Natural killer cell treated with Interleukin-12 subunit alpha and Interleukin-12 subunit beta and Interleukin-15 and Interleukin-18, amount 100 ng/mL, for 72 hours (primary cell): ENCODE data around the gene CAMLG. TPM values are rescaled to one million over a fixed set of nuclear protein-coding genes. Genes with fewer than 3 reads are reported as not detected.
"Not testable (repeated sequence)": the region's sequence is repeated elsewhere in the genome, so short reads cannot be mapped to it uniquely, and the experiment has no call there.

ENCODE experiments used
- ATAC-seq, 2 donors: fragments of 150-1000 bp; cut with Tn5 transposase in 1 of 2; sonication (Bioruptor Pico), chemical (Tn5 transposase) in 1 of 2; 2 replicates each; pipeline ENCODE4 v1.10.0; 2021
- DNase-seq: peaks from one replicate; pipeline ENCODE4 v3.0.0; 2022; ENCODE audit warnings: low spot score
- H3K27ac Mint-ChIP-seq, 2 donors: 1 replicate in 1 of 2; 2 replicates in 1 of 2; pipeline ENCODE4 v1.8.0; 2022; ENCODE audit warnings: mixed read lengths in 2 of 2, mild to moderate bottlenecking in 1 of 2, moderate library complexity in 1 of 2
- H3K27me3 Mint-ChIP-seq, 2 donors: 1 replicate in 1 of 2; 2 replicates in 1 of 2; pipeline ENCODE4 v1.8.0; 2022; ENCODE audit warnings: mixed read lengths in 2 of 2
- H3K36me3 Mint-ChIP-seq: one replicate; pipeline ENCODE4 v1.8.0; 2022; ENCODE audit warnings: mixed read lengths
- H3K4me1 Mint-ChIP-seq, 2 donors: 1 replicate in 1 of 2; 2 replicates in 1 of 2; pipeline ENCODE4 v1.8.0; 2022; ENCODE audit warnings: low read depth in 2 of 2, mixed read lengths in 2 of 2, mild to moderate bottlenecking in 1 of 2
- H3K4me3 Mint-ChIP-seq: one replicate; pipeline ENCODE4 v1.8.0; 2022; ENCODE audit warnings: mixed read lengths
- H3K9me3 Mint-ChIP-seq: 2 replicates; pipeline ENCODE4 v1.8.0; 2022; ENCODE audit warnings: mixed read lengths
- total RNA-seq, 2 donors: library from RNA; stranded (reverse); gene quantifications; one replicate each; pipeline ENCODE4 v1.2.3, GENCODE V29; 2022

The CAMLG gene
- total RNA-seq, 2 donors from 2014 or later, result 15.3 to 16.4 TPM

DNA sequence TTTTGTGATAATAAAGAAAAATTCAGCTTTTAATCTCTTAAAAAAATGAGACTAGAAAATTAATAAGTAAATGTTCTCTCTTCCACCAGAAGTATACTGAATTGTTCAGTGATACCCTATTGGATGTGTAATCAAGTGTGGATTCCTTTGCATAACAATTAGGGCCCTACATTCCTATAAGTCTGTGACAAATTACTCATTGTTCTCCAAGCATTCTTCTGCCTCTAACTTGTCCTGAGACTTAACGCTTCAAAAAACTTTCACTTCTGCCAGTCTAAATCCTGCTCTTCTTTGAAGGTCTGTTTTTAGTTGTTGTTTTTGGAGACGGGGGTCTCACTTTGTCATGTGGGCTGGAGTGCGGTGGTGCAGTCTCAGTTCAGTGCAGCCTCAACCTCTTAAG is 11.1 kb downstream of the CAMLG start:
- ATAC-seq, result no peak
- H3K27ac Mint-ChIP-seq, result no peak overlapping the region
- H3K4me3 Mint-ChIP-seq, result no peak overlapping the region
- H3K9me3 Mint-ChIP-seq, result no peaks in the 10 kb centered on the region
- no peaks in the 10 kb centered on the region for H3K27me3 Mint-ChIP-seq
- no peaks in the 10 kb centered on the region for H3K4me1 Mint-ChIP-seq
- H3K36me3 Mint-ChIP-seq, result no peaks in the 10 kb centered on the region
- DNase-seq, result no peak

DNA sequence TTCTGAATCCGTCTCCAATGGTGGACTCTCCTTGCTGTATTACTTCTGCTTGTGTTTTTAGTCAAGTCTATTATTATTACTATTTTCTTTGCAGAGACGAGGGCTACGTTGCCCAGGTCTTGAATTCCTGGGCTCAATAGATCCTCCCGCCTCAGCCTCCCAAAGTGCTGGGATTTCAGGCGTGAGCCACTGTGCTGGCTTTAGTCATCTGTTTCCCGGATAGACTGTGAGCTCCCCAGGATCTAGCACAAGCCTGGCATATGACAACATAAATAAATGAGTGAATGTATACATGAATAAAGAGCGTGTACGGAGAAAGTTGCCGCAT is 19.8 kb downstream of the CAMLG start:
- DNase-seq, result no peak
- no peaks in the 10 kb centered on the region for H3K36me3 Mint-ChIP-seq
- H3K27ac Mint-ChIP-seq, result peak overlapping the region; percentile 85 to 99
- no peaks in the 10 kb centered on the region for H3K9me3 Mint-ChIP-seq
- peaks cover 32 to 35% of the 10 kb centered on the region in 2 donors for H3K4me1 Mint-ChIP-seq
- peak overlapping the region; percentile 100 for H3K4me3 Mint-ChIP-seq
- H3K27me3 Mint-ChIP-seq, result no peaks in the 10 kb centered on the region
- peak in 1 of 2 donors; percentile 38 for ATAC-seq

DNA sequence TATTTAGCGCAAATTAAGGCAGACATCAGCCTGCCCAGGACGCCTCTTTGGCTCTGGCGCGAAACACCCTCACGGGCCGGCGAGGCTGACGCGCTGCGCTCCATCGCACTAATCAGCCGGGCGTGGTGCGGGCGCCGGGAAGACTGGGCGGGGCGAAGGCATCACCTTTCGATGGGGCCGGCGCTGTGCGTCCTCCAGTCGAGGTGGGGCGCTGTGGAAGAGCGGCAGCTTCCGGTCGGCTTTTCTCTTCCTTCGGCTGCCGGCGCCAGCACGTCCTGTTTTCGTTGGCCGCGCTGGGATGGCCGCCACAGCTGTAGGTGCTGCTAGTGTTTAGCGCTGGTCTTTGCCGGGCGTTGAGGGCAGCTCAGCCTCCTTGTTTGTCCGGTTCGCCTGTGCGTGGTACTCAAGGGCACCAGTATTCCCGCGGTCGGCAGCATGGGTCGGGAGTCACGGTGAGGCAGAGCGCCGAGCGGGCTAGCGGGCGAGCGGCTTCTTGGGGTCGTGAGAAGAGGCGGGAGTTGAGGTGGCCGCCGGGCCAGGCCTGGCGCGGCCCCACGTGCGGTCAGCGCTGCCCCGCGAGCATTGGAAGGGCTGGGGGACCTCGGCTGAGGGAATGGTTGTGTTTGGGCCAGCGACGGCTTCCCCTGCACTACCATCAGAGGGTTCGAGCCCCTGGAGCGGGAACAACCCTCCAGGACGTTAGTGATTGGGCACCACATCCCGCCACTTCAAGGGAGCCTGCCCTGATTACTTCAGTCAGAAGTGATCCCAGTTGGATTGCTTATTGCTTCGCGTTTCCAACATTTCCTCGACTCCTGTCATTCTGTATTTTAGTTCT is 20.4 kb downstream of the CAMLG start, which contains the start of gene DDX46:
DDX46 (plus strand) TSS at position 276 of the 838 bp plus-strand sequence; CDS start at position 436, 160 bp downstream.
- Mint-ChIP-seq H3K27me3 (no peaks in the 10 kb centered on the region), H3K4me3 (peak within 1 kb of the TSS; percentile 100), H3K9me3 (no peaks in the 10 kb centered on the region), H3K36me3 (no peaks in the 10 kb centered on the region), H3K27ac (peak within 1 kb of the TSS; percentile 85 to 99), H3K4me1 (peaks cover 38 to 39% of the 10 kb centered on the region in 2 donors)
- peak; percentile 95 for DNase-seq
- peak; percentile 100 for ATAC-seq

DNA sequence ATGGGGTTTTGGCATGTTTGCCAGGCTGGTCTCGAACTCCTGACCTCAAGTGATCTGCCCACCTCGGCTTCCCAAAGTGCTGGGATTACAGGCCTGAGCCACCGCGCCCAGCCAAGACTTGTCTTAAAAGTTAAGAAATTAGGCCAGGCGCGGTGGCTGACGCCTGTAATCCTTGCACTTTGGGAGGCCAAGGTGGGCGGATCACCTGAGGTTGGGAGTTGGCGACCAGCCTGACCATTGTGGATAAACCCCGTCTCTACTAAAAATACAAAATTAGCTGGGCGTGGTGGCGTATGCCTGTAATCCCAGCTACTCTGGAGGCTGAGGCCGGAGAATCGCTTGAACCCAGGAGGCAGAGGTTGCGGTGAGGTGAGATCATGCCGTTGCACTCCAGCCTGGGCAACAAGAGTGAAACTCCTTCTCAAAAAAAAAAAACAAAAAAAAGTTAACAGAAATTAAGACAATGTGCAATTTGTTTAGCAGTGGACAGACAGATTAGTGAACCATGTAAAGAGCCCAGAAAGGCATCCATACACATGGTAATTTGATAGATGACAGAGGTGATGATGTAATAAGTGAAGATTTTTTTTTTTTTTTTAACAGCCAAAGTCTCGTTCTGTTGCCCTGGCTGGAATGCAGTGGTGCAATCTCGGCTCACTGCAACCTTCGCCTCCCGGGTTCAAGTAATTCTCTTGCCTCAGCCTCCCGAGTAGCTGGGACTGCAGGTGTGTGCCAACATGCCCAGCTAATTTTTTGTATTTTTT is 29.4 kb downstream of the CAMLG start:
- H3K27ac Mint-ChIP-seq, H3K4me3 Mint-ChIP-seq: not testable (repeated sequence)
- peaks cover 5 to 10% of the 10 kb centered on the region in 2 donors for H3K4me1 Mint-ChIP-seq

DNA sequence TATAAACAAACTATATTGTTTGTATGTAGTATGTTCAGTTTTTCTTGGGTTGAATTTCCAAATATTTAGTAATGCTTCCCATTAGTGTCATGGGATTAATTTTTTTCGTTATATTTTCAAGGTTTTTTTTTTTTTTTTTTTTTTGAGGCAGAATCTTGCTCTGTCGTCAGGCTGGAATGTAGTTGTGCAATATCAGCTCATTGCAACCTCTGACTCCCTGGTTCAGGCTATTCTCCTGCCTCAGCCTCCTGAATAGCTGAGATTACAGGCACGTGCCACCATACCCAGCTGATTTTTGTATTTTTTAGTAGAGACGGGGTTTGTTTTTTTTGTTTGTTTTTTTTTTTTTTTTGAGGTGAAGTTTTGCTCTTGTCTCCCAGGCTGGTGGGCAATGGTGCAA is 30.9 kb downstream of the CAMLG start:
- H3K36me3 Mint-ChIP-seq, result peaks cover 19% of the 10 kb centered on the region

More for the DNA sequence above, 29.4 kb downstream of the CAMLG start:
- H3K27me3 Mint-ChIP-seq, ATAC-seq, DNase-seq, H3K36me3 Mint-ChIP-seq, H3K9me3 Mint-ChIP-seq: not testable (repeated sequence)

DNA sequence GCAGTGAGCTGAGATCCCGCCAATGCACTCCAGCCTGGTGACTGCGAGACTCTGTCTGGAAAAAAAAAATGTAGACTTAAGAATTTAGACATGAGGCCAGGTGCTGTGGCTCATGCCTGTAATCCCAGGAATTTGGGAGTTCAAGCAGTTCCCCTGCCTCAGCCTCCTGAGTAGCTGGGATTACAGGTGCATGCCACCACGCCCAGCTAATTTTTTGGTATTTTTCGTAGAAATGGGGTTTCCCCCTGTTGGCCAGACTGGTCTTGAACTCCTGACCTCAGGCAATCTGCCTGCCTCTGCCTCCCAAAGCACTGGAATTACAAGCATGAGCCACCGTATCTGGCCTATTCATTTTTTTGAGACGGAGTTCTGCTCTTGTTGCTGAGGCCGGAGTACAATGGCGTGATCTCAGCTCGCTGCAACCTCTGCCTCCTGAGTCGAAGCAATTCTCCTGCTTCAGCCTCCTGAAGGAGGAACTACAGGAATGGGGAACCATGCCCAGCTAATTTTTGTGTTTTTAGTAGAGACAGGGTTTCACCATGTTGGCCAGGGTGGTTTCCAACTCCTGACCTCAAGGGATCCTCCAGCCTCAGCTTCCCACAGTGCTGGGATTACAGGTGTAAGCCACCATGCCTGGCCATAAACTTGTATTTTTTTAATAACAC is 34.2 kb downstream of the CAMLG start:
- no peak for ATAC-seq

More for the DNA sequence above, 30.9 kb downstream of the CAMLG start:
- Mint-ChIP-seq H3K9me3 (no peaks in the 10 kb centered on the region), H3K27me3 (no peaks in the 10 kb centered on the region), H3K4me3 (no peak overlapping the region), H3K27ac (no peak overlapping the region), H3K4me1 (peaks cover 0 to 3% of the 10 kb centered on the region in 2 donors)
- no peak for ATAC-seq
- no peak for DNase-seq

DNA sequence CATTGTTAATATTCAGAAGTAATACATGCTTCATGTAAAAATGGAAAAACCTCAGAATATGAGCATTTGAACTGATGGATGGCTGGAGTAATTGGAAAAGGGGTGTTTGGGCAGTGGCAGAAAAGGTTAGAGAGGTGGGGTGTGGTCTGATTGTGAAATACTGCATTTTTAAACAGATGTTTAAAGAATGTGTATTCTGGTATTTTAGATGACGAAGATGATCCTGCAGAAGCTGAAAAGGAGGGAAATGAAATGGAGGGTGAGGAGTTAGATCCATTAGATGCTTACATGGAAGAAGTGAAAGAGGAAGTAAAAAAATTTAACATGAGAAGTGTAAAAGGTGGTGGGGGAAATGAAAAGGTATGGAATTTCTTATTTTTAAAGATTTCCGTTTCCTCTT is 39.0 kb downstream of the CAMLG start:
- H3K36me3 Mint-ChIP-seq, result peaks cover 18% of the 10 kb centered on the region
- no peak for ATAC-seq
- H3K9me3 Mint-ChIP-seq, result no peaks in the 10 kb centered on the region
- H3K4me3 Mint-ChIP-seq, result no peak overlapping the region
- H3K4me1 Mint-ChIP-seq, result no peaks in the 10 kb centered on the region
- no peaks in the 10 kb centered on the region for H3K27me3 Mint-ChIP-seq
- DNase-seq, result no peak
- no peak overlapping the region for H3K27ac Mint-ChIP-seq

More for the DNA sequence above, 34.2 kb downstream of the CAMLG start:
- Mint-ChIP-seq H3K4me1 (no peaks in the 10 kb centered on the region), H3K27ac (no peak overlapping the region), H3K9me3 (no peaks in the 10 kb centered on the region), H3K4me3 (no peak overlapping the region), H3K36me3 (peaks cover 16% of the 10 kb centered on the region), H3K27me3 (no peaks in the 10 kb centered on the region)
- no peak for DNase-seq

DNA sequence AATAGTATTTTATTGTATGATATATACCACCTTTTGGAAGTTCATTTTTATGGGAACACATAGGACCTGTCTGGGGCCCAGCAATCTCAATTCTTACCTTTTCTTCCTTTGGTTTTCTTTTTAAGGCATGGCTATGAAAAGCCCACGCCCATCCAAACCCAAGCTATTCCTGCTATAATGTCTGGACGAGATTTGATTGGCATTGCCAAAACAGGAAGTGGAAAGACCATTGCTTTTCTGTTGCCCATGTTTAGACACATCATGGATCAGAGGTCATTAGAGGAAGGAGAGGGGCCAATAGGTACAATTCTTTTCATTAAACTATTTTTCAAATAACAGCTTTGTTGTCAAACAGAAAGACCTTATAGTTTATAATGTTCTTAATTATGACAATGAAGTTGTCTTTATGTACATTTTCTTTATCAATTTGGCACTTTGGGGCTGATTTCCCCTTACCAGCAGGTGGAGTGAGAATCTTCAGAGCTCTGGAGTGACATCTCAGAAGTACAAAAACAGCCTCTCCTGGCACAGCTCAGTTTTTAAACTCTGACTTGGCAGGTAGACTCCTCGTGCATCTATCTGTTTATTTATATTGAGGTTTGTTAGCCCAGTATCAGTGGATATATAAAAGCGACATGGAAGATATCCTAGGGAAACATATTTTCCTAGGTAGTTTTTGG is 46.0 kb downstream of the CAMLG start:
- H3K27ac Mint-ChIP-seq, result no peak overlapping the region
- DNase-seq, result no peak
- ATAC-seq, result no peak
- H3K9me3 Mint-ChIP-seq, result no peaks in the 10 kb centered on the region
- peaks cover 26% of the 10 kb centered on the region for H3K36me3 Mint-ChIP-seq
- H3K27me3 Mint-ChIP-seq, result no peaks in the 10 kb centered on the region
- no peaks in the 10 kb centered on the region for H3K4me1 Mint-ChIP-seq
- H3K4me3 Mint-ChIP-seq, result no peak overlapping the region

DNA sequence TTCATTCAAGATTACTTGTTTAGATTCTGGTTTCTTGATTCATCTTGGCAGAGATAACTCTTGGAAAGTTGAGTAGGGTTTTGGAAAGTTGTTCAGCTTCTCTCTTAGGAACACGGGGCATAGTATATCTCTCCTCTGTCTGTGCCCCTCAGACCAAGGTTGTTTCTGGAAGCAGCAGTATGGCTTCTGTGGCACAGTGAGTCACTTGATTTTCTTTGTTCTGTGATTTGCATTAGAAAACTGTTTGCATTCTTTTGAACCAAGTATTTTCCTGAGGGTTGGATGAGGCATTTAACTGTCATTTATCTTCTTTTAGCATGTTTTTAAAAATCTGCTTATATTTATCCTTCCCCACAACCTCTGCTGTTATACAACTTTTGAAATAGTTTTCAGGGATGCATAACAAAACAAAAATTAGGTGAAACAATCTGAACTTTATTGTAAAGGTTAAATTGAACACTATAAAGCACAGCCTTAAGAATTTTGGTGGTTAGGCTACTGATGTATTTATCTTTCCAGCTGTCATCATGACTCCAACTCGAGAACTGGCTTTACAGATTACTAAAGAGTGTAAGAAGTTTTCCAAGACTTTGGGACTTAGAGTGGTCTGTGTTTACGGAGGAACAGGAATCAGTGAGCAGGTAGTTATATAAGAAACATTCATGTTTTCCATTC is 46.7 kb downstream of the CAMLG start:
- Mint-ChIP-seq H3K27ac (no peak overlapping the region), H3K4me1 (no peaks in the 10 kb centered on the region), H3K36me3 (peaks cover 33% of the 10 kb centered on the region), H3K27me3 (no peaks in the 10 kb centered on the region), H3K9me3 (no peaks in the 10 kb centered on the region), H3K4me3 (no peak overlapping the region)
- ATAC-seq (no peak), DNase-seq (no peak)

DNA sequence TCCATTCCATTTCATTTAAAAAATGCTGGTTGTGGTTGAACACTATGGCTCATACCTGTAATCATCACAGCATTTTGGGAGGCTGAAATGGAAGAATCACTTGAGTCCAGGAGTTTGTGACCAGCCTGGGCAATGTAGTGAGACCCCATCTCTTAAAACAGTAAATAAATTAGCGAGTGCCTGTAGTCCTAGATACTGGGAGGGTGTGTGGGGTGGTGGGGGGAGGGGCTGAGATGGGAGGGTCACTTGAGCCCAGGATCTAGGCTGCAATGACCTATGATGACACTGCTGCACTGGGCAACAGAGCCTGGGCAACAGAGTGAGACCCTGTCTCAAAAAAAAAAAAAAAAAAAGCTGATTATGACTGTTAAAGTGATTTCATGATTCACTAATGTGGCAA is 49.3 kb downstream of the CAMLG start:
- no peak for ATAC-seq
- H3K36me3 Mint-ChIP-seq, result peaks cover 40% of the 10 kb centered on the region
- H3K27ac Mint-ChIP-seq, result no peak overlapping the region
- no peak overlapping the region for H3K4me3 Mint-ChIP-seq
- no peaks in the 10 kb centered on the region for H3K9me3 Mint-ChIP-seq
- no peaks in the 10 kb centered on the region for H3K4me1 Mint-ChIP-seq
- no peaks in the 10 kb centered on the region for H3K27me3 Mint-ChIP-seq
- no peak for DNase-seq

DNA sequence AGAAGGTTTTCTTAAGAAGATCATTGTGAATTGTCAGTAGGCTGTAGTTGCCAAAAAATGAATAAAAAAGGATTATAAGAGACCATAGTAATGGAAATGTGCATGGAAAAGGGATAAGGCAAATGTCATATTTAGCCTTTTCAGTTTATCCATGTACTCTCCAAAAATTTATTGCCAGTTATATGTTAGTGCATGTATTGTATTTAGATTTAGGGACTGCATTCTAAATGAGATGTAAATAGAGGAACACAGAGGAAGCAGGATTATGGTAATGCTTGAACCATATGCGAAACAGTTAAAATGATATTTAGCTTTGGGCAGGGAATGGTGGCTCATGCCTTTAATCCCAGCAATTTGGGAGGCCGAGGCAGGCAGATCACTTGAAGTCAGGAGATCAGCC is 53.2 kb downstream of the CAMLG start:
- H3K4me3 Mint-ChIP-seq, result no peak overlapping the region
- no peak for ATAC-seq
- no peak overlapping the region for H3K27ac Mint-ChIP-seq
- no peak for DNase-seq
- H3K27me3 Mint-ChIP-seq, result no peaks in the 10 kb centered on the region
- H3K36me3 Mint-ChIP-seq, result peaks cover 36% of the 10 kb centered on the region
- no peaks in the 10 kb centered on the region for H3K9me3 Mint-ChIP-seq
- H3K4me1 Mint-ChIP-seq, result no peaks in the 10 kb centered on the region

DNA sequence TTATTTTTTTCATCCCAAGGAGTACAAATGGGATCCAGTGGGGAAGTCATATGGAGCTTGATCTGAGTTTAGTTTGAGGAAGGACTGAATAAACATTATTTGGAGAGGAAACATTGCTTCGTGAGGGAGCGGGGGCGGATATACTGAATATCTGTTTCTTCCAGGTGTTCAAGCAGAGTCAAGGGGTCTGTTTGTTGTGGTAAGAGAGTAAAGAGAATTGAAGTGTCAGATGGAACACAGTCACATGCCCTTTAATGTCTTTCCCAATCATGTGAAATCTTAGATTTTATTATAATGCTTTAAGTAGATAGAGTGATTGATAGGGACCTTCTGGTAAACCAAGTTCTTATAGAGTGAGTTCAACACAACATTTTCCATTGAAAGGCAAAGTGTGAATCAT is 53.9 kb downstream of the CAMLG start:
- no peaks in the 10 kb centered on the region for H3K9me3 Mint-ChIP-seq
- ATAC-seq (no peak), DNase-seq (no peak)
- no peak overlapping the region for H3K27ac Mint-ChIP-seq
- no peak overlapping the region for H3K4me3 Mint-ChIP-seq
- H3K36me3 Mint-ChIP-seq, result peaks cover 32% of the 10 kb centered on the region
- H3K27me3 Mint-ChIP-seq, result no peaks in the 10 kb centered on the region
- no peaks in the 10 kb centered on the region for H3K4me1 Mint-ChIP-seq

DNA sequence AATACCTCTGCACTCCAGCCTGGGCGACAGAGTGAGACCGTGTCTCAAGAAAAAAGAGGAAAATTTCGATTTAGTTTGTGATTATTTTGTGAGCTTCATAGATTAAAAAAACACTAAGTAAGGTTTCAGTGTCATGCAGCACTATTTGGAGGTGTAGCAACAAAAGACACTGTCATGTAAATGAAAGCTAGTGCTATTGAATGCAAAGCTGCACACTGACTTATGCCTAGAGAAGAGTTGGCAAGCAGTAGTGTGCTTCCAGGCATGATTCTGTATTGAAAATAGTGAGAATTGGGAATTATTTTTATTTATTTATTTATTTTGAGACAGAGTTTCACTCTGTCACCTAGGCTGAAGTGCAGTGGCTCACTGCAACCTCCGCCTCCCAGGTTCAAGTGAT is 54.8 kb downstream of the CAMLG start:
- no peaks in the 10 kb centered on the region for H3K4me1 Mint-ChIP-seq
- DNase-seq (no peak), ATAC-seq (no peak)
- H3K4me3 Mint-ChIP-seq, result no peak overlapping the region
- H3K36me3 Mint-ChIP-seq, result peaks cover 32% of the 10 kb centered on the region
- H3K9me3 Mint-ChIP-seq, result no peaks in the 10 kb centered on the region
- no peaks in the 10 kb centered on the region for H3K27me3 Mint-ChIP-seq
- H3K27ac Mint-ChIP-seq, result no peak overlapping the region
